GM12878 (cell line): ENCODE measurements around the gene CHD6. TPM values are rescaled to one million over a fixed set of nuclear protein-coding genes. Genes with fewer than 3 reads are reported as not detected.

Experiments
- ATAC-seq: fragments of 200-7000 bp; cut with Tn5 transposase; 3 replicates; pipeline ENCODE4 v1.9.1; 2020; ENCODE audit warnings: mild to moderate bottlenecking, moderate library complexity
- BruUV-seq: library from RNA; stranded (reverse); fragments of 400-500 nt; replicated peaks from 2 replicates; lab custom pipeline; 2021; lab: Mats Ljungman, UMichigan
- CTCF ChIA-PET: fragments of 300-600 bp; sonication (Branson Sonifier 250); formaldehyde crosslinking; extraction: SDS; loops from one replicate; lab custom pipeline; 2021; ENCODE audit warnings: inconsistent platforms; lab: Yijun Ruan, JAX
- POLR2A ChIA-PET: fragments of 350-600 bp; formaldehyde crosslinking; extraction: SDS; loops from one replicate; lab custom pipeline; 2021; ENCODE audit warnings: inconsistent platforms; lab: Charles Lee
- RAD21 ChIA-PET: fragments of 300-600 bp; sonication (Branson Sonifier 250); formaldehyde crosslinking; loops from one replicate; lab custom pipeline; 2023; ENCODE audit warnings: antibody characterized with exemption; ENCODE audit not compliant: unreplicated experiment; lab: Charles Lee
- SMC1A ChIA-PET: fragments of 300-600 bp; sonication (Branson Sonifier 250); formaldehyde crosslinking; loops from one replicate; lab custom pipeline; 2023; ENCODE audit not compliant: unreplicated experiment, uncharacterized antibody; lab: Charles Lee
- DNase-seq: peaks from one replicate; pipeline ENCODE4 v3.0.0-alpha.2; 2011; ENCODE audit warnings: low read depth, low spot score
- FAIRE-seq: peaks from 3 replicates; lab custom pipeline; 2011; peaks lifted over from hg19 to GRCh38; lab: Jason Lieb, UNC
- H2AFZ ChIP-seq: 2 replicates; pipeline ENCODE4 v1.6.0; 2011; ENCODE audit warnings: low read depth, low read length, control low read depth; ENCODE audit not compliant: control insufficient read depth
- H3K27ac ChIP-seq: 2 replicates; pipeline ENCODE4 v1.5.1; 2011; ENCODE audit warnings: control low read depth; ENCODE audit not compliant: control insufficient read depth, insufficient read depth
- H3K27me3 ChIP-seq, 2 experiments: replicated peaks in 1 of 2; 2 replicates each; pipeline versions ENCODE4 v1.6.0 to v1.6.1; 2011; ENCODE audit warnings: low read length in 1 of 2; ENCODE audit not compliant: control insufficient read depth in 2 of 2, insufficient read depth in 2 of 2
- H3K36me3 ChIP-seq, 2 experiments: 2 replicates each; pipeline ENCODE4 v1.5.1; 2011; ENCODE audit warnings: low read length in 1 of 2; ENCODE audit not compliant: control insufficient read depth in 2 of 2, insufficient read depth in 2 of 2
- H3K4me1 ChIP-seq: 2 replicates; pipeline ENCODE4 v1.6.1; 2011; ENCODE audit warnings: mild to moderate bottlenecking, low read length, moderate library complexity, mixed read lengths; ENCODE audit not compliant: control insufficient read depth, insufficient read depth
- H3K4me2 ChIP-seq: 2 replicates; pipeline ENCODE4 v1.6.0; 2011; ENCODE audit warnings: control low read depth; ENCODE audit not compliant: control insufficient read depth, insufficient read depth
- H3K4me3 ChIP-seq: fragments of 200-600 bp; sonication (generic); 2 replicates; pipeline ENCODE4 v1.5.1; 2016
- H3K79me2 ChIP-seq: 2 replicates; pipeline ENCODE4 v1.6.0; 2011; ENCODE audit warnings: low read length; ENCODE audit not compliant: control insufficient read depth, insufficient read depth
- H3K9ac ChIP-seq: 2 replicates; pipeline ENCODE4 v1.8.0; 2011; ENCODE audit warnings: low read length, control low read depth, mixed read lengths; ENCODE audit not compliant: control insufficient read depth, insufficient read depth
- H3K9me3 ChIP-seq: replicated peaks from 3 replicates; pipeline ENCODE4 v1.5.1; 2011; ENCODE audit warnings: mild to moderate bottlenecking, low read length; ENCODE audit not compliant: control insufficient read depth, insufficient read depth
- H4K20me1 ChIP-seq: 2 replicates; pipeline ENCODE4 v1.6.0; 2011; ENCODE audit not compliant: control insufficient read depth, insufficient read depth
- CEBPB ChIP-seq, 2 experiments: fragments of 150-350 bp in 1 of 2; IDR thresholded peaks; 2 replicates each; pipeline ENCODE4 v1.6.1; 2012 to 2014; ENCODE audit warnings: low read depth in 2 of 2, low read length in 2 of 2, borderline replicate concordance in 1 of 2, inconsistent platforms in 1 of 2
- CHD4 ChIP-seq: fragments of 200-600 bp; sonication (generic); IDR thresholded peaks from 2 replicates; pipeline ENCODE4 v1.6.1; 2016; ENCODE audit warnings: mild to moderate bottlenecking
- ESRRA ChIP-seq: IDR thresholded peaks from 2 replicates; pipeline ENCODE4 v1.6.1; 2012; ENCODE audit warnings: mild to moderate bottlenecking, low read length, improper control_type of control experiment
- FOXK2 ChIP-seq: fragments of 450-650 bp; IDR thresholded peaks from 2 replicates; pipeline ENCODE4 v1.6.1; 2017; ENCODE audit warnings: mild to moderate bottlenecking, moderate library complexity
- GABPA ChIP-seq: IDR thresholded peaks from 2 replicates; pipeline ENCODE4 v1.6.1; 2014; ENCODE audit warnings: antibody characterized with exemption, low read depth, mild to moderate bottlenecking, inconsistent platforms
- NR2C2 ChIP-seq: IDR thresholded peaks from 2 replicates; pipeline ENCODE4 v1.6.1; 2011; ENCODE audit warnings: borderline replicate concordance, low read depth; ENCODE audit not compliant: control insufficient read depth, insufficient read length
- PAX8 ChIP-seq: fragments of 450-650 bp; IDR thresholded peaks from 2 replicates; pipeline ENCODE4 v1.6.1; 2017; ENCODE audit warnings: mild to moderate bottlenecking, moderate library complexity
- SREBF2 ChIP-seq: IDR thresholded peaks from 2 replicates; pipeline ENCODE4 v1.6.1; 2012; ENCODE audit warnings: mild to moderate bottlenecking, low read length
- SUPT20H ChIP-seq: IDR thresholded peaks from 2 replicates; pipeline ENCODE4 v1.6.1; 2011; ENCODE audit warnings: low read depth, mild to moderate bottlenecking, low read length, moderate library complexity, borderline replicate concordance; ENCODE audit not compliant: control insufficient read depth
- USF1 ChIP-seq: IDR thresholded peaks from 2 replicates; pipeline ENCODE4 v1.6.1; 2011; ENCODE audit warnings: borderline replicate concordance, low read depth, mild to moderate bottlenecking, moderate library complexity, mixed read lengths, low read length; ENCODE audit not compliant: insufficient read depth; ENCODE audit errors: extremely low read length
- WGBS: methylation state at CpG from one replicate; pipeline ENCODE4 v1.1.6; 2016; ENCODE audit warnings: low lambda C conversion rate; ENCODE audit not compliant: insufficient replicate concordance, insufficient coverage; ENCODE audit errors: missing lambda C conversion rate; 5-methylcytosine and 5-hydroxymethylcytosine counted together
- in situ Hi-C: fragments of 300-500 bp; cut with MboI; formaldehyde crosslinking; loops from 9 replicates; pipeline ENCODE4 v1.14.3; 2018; ENCODE audit warnings: mixed read lengths
- intact Hi-C: fragments of 100-400 bp; cut with micrococcal nuclease; formaldehyde crosslinking; loops from one replicate; pipeline ENCODE4 v1.14.2; 2022; ENCODE audit not compliant: unreplicated experiment
- polyA plus RNA-seq, 11 experiments: library from polyadenylated mRNA; depleted of rRNA in 4 of 11; unstranded in 6 of 11; stranded (reverse) in 5 of 11; fragments of >200 nt; fragmentation: Nextera tagmentation in 4 of 11; fragmentation: Illumina TruSeq in 1 of 11; extraction: Ambion mirVana in 4 of 11; extraction: Trizol in 1 of 11; gene quantifications; 1 replicate in 1 of 11; 2 replicates in 10 of 11; pipeline versions ENCODE4 v1.2.1 to v1.2.3, GENCODE V29; 2011 to 2016; ENCODE audit warnings: inconsistent platforms in 2 of 11, missing spikeins in 2 of 11, low read depth in 1 of 11
- total RNA-seq, 4 experiments: library from RNA; depleted of rRNA in 3 of 4; stranded (reverse); fragments of >200 nt in 3 of 4; fragmentation: Illumina TruSeq in 1 of 4; extraction: Trizol in 1 of 4; gene quantifications; 2 replicates each; pipeline versions ENCODE4 v1.2.1 to v1.2.3, GENCODE V29; 2013 to 2021

The CHD6 gene
- total and polyA plus RNA-seq, 10 of the 15 experiments (the other 5 are each of a cell fraction or from before 2014, with no cell fraction given), result 4.3 to 25.5 (median 17.1) TPM

- SMC1A ChIA-PET, result no interaction called here
- in situ Hi-C loops, result no loop called here
- BruUV-seq, result no TSS peak
- RAD21 ChIA-PET, result no interaction called here
- WGBS, result 75% methylated on average over 3 of the region's 3 CpGs
- Histone ChIP-seq H3K4me1 (no peaks in the 10 kb centered on the region; the same call in 1 of the 2 replicates), H3K4me3 (no peak overlapping the region)
- no peak for ATAC-seq
- TF ChIP-seq CHD4 (no peak), SUPT20H (no peak), USF1 (no peak), GABPA (no peak), CEBPB (IDR thresholded peaks at IDR 0.05; ENCODE audit: borderline replicate concordance in 1 of 2, low read depth in 2 of 2, low read length in 2 of 2) (no peak), SREBF2 (no peak), PAX8 (no peak), NR2C2 (no peak), ESRRA (no peak), FOXK2 (no peak)
- TF ChIP-seq, all 136 proteins: peak for 0
- Histone ChIP-seq H4K20me1 (no peaks in the 10 kb centered on the region), H3K9ac (no peak overlapping the region), H3K9me3 (no peaks in the 10 kb centered on the region), H3K27me3 (0 out of 4 replicates have a peak, but pooled peaks cover 0 to 1% of the 10 kb centered on the region in 2 experiments), H3K36me3 (no peaks in the 10 kb centered on the region), H2AFZ (no peak overlapping the region), H3K79me2 (no peaks in the 10 kb centered on the region), H3K27ac (no peak overlapping the region), H3K4me2 (no peak overlapping the region)
- POLR2A ChIA-PET, result no interaction called here
- CTCF ChIA-PET, result interaction anchor here (0.6 kb wide), 1 partner anchor 84 kb away, joined by 3 read pairs; no protein-coding TSS in a partner anchor
- DNase-seq, result no peak
- no peak for FAIRE-seq
- intact Hi-C loops, result no loop called here
Measured at GRCh38 chr20:41645372-41645771, 27.2 kb upstream of the CHD6 start.
